Measurements from ENCODE around the gene DCAF11. TPM values are rescaled to one million over a fixed set of nuclear protein-coding genes. Genes with fewer than 3 reads are reported as not detected.

Gene DCAF11
- total RNA-seq, 2 experiments from 2014 or later, result 74.8 to 75.3 TPM

DNA sequence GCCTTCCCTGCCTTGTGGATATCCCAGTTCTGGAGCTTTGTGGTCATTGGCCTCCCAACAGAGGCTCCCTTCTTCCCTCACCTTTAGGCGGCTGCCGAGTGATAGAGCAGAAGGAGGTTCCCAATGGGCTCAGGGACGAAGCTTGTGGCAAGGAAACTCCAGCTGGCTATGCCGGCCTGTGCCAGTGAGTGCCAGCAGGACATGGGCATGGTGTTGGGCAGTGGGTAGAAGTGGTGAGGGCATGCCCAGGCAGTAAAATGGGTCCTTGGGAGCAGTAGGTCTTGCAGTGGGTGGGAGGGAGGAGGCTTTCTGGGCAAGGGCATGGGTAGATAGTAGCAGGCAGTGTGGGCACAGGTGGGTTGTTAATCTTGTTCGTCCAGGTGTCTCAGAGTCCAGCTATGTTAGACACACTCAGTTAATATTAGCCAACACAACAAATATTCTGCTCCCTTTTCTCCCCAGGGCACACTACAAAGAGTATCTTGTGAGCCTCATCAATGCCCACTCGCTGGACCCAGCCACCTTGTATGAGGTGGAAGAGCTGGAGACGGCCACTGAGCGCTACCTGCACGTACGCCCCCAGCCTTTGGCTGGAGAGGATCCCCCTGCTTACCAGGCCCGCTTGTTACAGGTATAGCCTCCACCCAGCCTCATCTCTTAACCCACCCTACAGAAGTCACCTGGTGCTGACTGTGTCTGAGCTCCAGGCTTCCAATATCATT lies 45.4 kb downstream of the DCAF11 start:
- H3K9me3 ChIP-seq (ENCODE audit: control insufficient read depth in 1 of 2, insufficient read depth in 1 of 2, low read length in 2 of 2), result no peaks in the 10 kb centered on the region
- H3K4me3 ChIP-seq (ENCODE audit: low read length), result no peak overlapping the region
- ChIA-PET CTCF (interaction anchor here (0.7 to 3.1 kb wide), 12 partner anchors 10 to 277 kb away, joined by 3 to 32 read pairs (median 10); partner anchors contain the start of genes DCAF11, EMC9, IPO4 and NRL), POLR2A (interaction anchor here (0.6 to 5.0 kb wide), 14 partner anchors 11 to 271 kb away, joined by 3 to 154 read pairs (median 44); partner anchors contain the start of genes CHMP4A, DCAF11, EMC9 and IPO4)
- H3K27ac Mint-ChIP-seq, result peak overlapping the region; percentile 98
- H3K9me3 Mint-ChIP-seq, result no peaks in the 10 kb centered on the region
- peaks cover 43% of the 10 kb centered on the region for H3K4me1 ChIP-seq (ENCODE audit: insufficient read depth, low read length)
- ATAC-seq (ENCODE audit: poor library complexity) (no peak), DNase-seq (no peak)
- H3K27me3 ChIP-seq (ENCODE audit: control insufficient read depth in 1 of 2, insufficient read depth in 2 of 2, low read length in 2 of 2), result no peaks in the 10 kb centered on the region
- peaks cover 74% of the 10 kb centered on the region for H3K36me3 ChIP-seq (ENCODE audit: insufficient read depth, low read length)
- peaks cover 50% of the 10 kb centered on the region for H3K4me1 Mint-ChIP-seq (ENCODE audit: low read depth)
- intact Hi-C loops (cut with DNase I, micrococcal nuclease), result loop anchor here (1.0 to 5.0 kb wide), 5 partner anchors 12 to 148 kb away; partner anchors contain the start of genes CHMP4A (in 1 of the 2), DCAF11 (in 1 of the 2), NRL (in 1 of the 2) and PSME1 (in 1 of the 2)
- TF ChIP-seq, protein P1, sequence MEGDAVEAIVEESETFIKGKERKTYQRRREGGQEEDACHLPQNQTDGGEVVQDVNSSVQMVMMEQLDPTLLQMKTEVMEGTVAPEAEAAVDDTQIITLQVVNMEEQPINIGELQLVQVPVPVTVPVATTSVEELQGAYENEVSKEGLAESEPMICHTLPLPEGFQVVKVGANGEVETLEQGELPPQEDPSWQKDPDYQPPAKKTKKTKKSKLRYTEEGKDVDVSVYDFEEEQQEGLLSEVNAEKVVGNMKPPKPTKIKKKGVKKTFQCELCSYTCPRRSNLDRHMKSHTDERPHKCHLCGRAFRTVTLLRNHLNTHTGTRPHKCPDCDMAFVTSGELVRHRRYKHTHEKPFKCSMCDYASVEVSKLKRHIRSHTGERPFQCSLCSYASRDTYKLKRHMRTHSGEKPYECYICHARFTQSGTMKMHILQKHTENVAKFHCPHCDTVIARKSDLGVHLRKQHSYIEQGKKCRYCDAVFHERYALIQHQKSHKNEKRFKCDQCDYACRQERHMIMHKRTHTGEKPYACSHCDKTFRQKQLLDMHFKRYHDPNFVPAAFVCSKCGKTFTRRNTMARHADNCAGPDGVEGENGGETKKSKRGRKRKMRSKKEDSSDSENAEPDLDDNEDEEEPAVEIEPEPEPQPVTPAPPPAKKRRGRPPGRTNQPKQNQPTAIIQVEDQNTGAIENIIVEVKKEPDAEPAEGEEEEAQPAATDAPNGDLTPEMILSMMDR (IDR thresholded peaks at IDR 0.05), result no peak
- H3K36me3 Mint-ChIP-seq (ENCODE audit: low read depth), result peaks cover 87% of the 10 kb centered on the region
- no peaks in the 10 kb centered on the region for H3K27me3 Mint-ChIP-seq
- peak overlapping the region; percentile 97 to 98 for H3K27ac ChIP-seq (ENCODE audit: low read depth in 1 of 2, low read length in 2 of 2)
- peak overlapping the region; percentile 37 for H3K4me3 Mint-ChIP-seq

DNA sequence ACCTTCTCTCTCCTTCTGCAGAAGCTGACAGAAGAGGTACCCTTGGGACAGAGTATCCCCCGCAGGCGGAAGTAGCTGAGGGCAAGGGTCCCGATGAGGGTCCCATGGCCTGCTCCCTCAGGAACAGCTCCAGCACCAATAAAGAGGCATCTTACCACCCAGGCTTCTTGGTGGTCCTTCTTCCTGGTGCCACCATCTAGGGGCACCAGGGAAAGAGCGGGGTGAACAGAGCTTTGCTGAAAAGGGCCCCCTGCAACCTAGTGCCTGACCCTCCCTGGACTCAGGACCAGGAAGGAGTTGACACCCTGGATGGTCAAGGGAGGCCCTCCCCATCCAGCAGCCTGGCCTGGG lies 45.9 kb downstream of the DCAF11 start:
- Mint-ChIP-seq H3K9me3 (no peaks in the 10 kb centered on the region), H3K36me3 (ENCODE audit: low read depth) (peaks cover 87% of the 10 kb centered on the region), H3K4me3 (peak overlapping the region; percentile 37), H3K4me1 (ENCODE audit: low read depth) (peaks cover 55% of the 10 kb centered on the region), H3K27ac (peak overlapping the region; percentile 98), H3K27me3 (no peaks in the 10 kb centered on the region)
- CTCF ChIA-PET, result interaction anchor here (0.6 to 3.1 kb wide), 30 partner anchors 10 to 572 kb away, joined by 3 to 33 read pairs (median 6); partner anchors contain the start of genes CARMIL3, CHMP4A, DCAF11 and EMC9
- POLR2A ChIA-PET, result interaction anchor here (0.6 to 5.0 kb wide), 32 partner anchors 11 to 839 kb away, joined by 3 to 154 read pairs (median 12); partner anchors contain the start of genes CHMP4A, CIDEB, DCAF11 and EMC9
- H3K9me3 ChIP-seq (ENCODE audit: control insufficient read depth in 1 of 2, insufficient read depth in 1 of 2, low read length in 2 of 2), result no peaks in the 10 kb centered on the region
- peak overlapping the region; percentile 97 to 98 for H3K27ac ChIP-seq (ENCODE audit: low read depth in 1 of 2, low read length in 2 of 2)
- no peak for DNase-seq
- peaks cover 74% of the 10 kb centered on the region for H3K36me3 ChIP-seq (ENCODE audit: insufficient read depth, low read length)
- H3K4me1 ChIP-seq (ENCODE audit: insufficient read depth, low read length), result peaks cover 46% of the 10 kb centered on the region
- ATAC-seq (ENCODE audit: poor library complexity), result no peak
- TF ChIP-seq, protein P1 (IDR thresholded peaks at IDR 0.05), result no peak
- H3K27me3 ChIP-seq (ENCODE audit: control insufficient read depth in 1 of 2, insufficient read depth in 2 of 2, low read length in 2 of 2), result no peaks in the 10 kb centered on the region
- intact Hi-C loops (cut with DNase I, micrococcal nuclease), result loop anchor here (1.0 to 5.0 kb wide), 5 partner anchors 12 to 148 kb away; partner anchors contain the start of genes CHMP4A (in 1 of the 2), DCAF11 (in 1 of the 2), NRL (in 1 of the 2) and PSME1 (in 1 of the 2)
- no peak overlapping the region for H3K4me3 ChIP-seq (ENCODE audit: low read length)
